ENCODE measurements around the gene CTDSPL. TPM values are rescaled to one million over a fixed set of nuclear protein-coding genes. Genes with fewer than 3 reads are reported as not detected.

CTDSPL gene
- total and polyA plus RNA-seq, 10 of the 15 experiments (the other 5 are each of a cell fraction or from before 2014, with no cell fraction given): 0.05 to 0.51 (median 0.18) TPM; not detected in 6

- TF ChIP-seq, protein P1, sequence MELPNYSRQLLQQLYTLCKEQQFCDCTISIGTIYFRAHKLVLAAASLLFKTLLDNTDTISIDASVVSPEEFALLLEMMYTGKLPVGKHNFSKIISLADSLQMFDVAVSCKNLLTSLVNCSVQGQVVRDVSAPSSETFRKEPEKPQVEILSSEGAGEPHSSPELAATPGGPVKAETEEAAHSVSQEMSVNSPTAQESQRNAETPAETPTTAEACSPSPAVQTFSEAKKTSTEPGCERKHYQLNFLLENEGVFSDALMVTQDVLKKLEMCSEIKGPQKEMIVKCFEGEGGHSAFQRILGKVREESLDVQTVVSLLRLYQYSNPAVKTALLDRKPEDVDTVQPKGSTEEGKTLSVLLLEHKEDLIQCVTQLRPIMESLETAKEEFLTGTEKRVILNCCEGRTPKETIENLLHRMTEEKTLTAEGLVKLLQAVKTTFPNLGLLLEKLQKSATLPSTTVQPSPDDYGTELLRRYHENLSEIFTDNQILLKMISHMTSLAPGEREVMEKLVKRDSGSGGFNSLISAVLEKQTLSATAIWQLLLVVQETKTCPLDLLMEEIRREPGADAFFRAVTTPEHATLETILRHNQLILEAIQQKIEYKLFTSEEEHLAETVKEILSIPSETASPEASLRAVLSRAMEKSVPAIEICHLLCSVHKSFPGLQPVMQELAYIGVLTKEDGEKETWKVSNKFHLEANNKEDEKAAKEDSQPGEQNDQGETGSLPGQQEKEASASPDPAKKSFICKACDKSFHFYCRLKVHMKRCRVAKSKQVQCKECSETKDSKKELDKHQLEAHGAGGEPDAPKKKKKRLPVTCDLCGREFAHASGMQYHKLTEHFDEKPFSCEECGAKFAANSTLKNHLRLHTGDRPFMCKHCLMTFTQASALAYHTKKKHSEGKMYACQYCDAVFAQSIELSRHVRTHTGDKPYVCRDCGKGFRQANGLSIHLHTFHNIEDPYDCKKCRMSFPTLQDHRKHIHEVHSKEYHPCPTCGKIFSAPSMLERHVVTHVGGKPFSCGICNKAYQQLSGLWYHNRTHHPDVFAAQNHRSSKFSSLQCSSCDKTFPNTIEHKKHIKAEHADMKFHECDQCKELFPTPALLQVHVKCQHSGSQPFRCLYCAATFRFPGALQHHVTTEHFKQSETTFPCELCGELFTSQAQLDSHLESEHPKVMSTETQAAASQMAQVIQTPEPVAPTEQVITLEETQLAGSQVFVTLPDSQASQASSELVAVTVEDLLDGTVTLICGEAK (IDR thresholded peaks at IDR 0.05; ENCODE audit: borderline replicate concordance): no peak
- TF ChIP-seq, protein P2, sequence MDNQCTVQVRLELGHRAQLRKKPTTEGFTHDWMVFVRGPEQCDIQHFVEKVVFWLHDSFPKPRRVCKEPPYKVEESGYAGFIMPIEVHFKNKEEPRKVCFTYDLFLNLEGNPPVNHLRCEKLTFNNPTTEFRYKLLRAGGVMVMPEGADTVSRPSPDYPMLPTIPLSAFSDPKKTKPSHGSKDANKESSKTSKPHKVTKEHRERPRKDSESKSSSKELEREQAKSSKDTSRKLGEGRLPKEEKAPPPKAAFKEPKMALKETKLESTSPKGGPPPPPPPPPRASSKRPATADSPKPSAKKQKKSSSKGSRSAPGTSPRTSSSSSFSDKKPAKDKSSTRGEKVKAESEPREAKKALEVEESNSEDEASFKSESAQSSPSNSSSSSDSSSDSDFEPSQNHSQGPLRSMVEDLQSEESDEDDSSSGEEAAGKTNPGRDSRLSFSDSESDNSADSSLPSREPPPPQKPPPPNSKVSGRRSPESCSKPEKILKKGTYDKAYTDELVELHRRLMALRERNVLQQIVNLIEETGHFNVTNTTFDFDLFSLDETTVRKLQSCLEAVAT (IDR thresholded peaks at IDR 0.05): no peak
These were observed 88.2 kb downstream of the CTDSPL start (continued) for GRCh38 chr3:37949866-37950265.

- DNase-seq (ENCODE audit: low read depth, low spot score) (no peak), FAIRE-seq (no peak), ATAC-seq (no peak)
- in situ Hi-C loops (cut with MboI) (no loop called here), intact Hi-C loops (cut with micrococcal nuclease; ENCODE audit: unreplicated experiment) (no loop called here)
- H3K79me2 ChIP-seq (ENCODE audit: control insufficient read depth, insufficient read depth, low read length): no peaks in the 10 kb centered on the region
- H3K27ac ChIP-seq (ENCODE audit: control insufficient read depth, insufficient read depth): no peak overlapping the region
- no peak overlapping the region for H3K4me2 ChIP-seq (ENCODE audit: control insufficient read depth, insufficient read depth)
- H3K4me1 ChIP-seq (ENCODE audit: control insufficient read depth, insufficient read depth, low read length): peaks cover 3% of the 10 kb centered on the region
- POLR2A ChIA-PET: no interaction called here
- no peak overlapping the region for H3K4me3 ChIP-seq
- no peaks in the 10 kb centered on the region for H3K36me3 ChIP-seq (ENCODE audit: control insufficient read depth in 2 of 2, insufficient read depth in 2 of 2, low read length in 1 of 2)
- WGBS (ENCODE audit: insufficient coverage, insufficient replicate concordance, low lambda C conversion rate, missing lambda C conversion rate): 56% methylated on average over 1 of the region's 1 CpG
- no peaks in the 10 kb centered on the region for H4K20me1 ChIP-seq (ENCODE audit: control insufficient read depth, insufficient read depth)
- RAD21 ChIA-PET (ENCODE audit: unreplicated experiment): no interaction called here
- no peak overlapping the region for H2AFZ ChIP-seq (ENCODE audit: control insufficient read depth, low read depth, low read length)
- SMC1A ChIA-PET (ENCODE audit: uncharacterized antibody, unreplicated experiment): no interaction called here
- no TSS peak for BruUV-seq (replicated peaks)
- no peak for TF ChIP-seq NFIC (IDR thresholded peaks at IDR 0.05; ENCODE audit: low read depth, low read length)
- TF ChIP-seq ZNF592 (IDR thresholded peaks at IDR 0.05): no peak
- no peak for TF ChIP-seq IKZF2 (IDR thresholded peaks at IDR 0.05)
- TF ChIP-seq ZSCAN29 (IDR thresholded peaks at IDR 0.05): no peak
- TF ChIP-seq SMAD1 (IDR thresholded peaks at IDR 0.05; ENCODE audit: low read depth, partially characterized antibody): no peak
- TF ChIP-seq HSF1 (IDR thresholded peaks at IDR 0.05; ENCODE audit: low read depth, low read length): no peak
- CTCF ChIA-PET: interaction anchor here (1.3 kb wide), 1 partner anchor 97 kb away, joined by 4 read pairs; no protein-coding TSS in a partner anchor
- H3K27me3 ChIP-seq (replicated peaks in 1 of 2; ENCODE audit: control insufficient read depth in 2 of 2, insufficient read depth in 2 of 2, low read length in 1 of 2): peaks cover 0 to 1% of the 10 kb centered on the region in 2 experiments; a peak in 1 of 4 replicates
- no peak overlapping the region for H3K9ac ChIP-seq (ENCODE audit: control insufficient read depth, insufficient read depth, low read length)
- H3K9me3 ChIP-seq (replicated peaks; ENCODE audit: control insufficient read depth, insufficient read depth, low read length): no peaks in the 10 kb centered on the region
These were observed 90.9 kb downstream of the CTDSPL start for GRCh38 chr3:37952564-37952963.

All from GM12878 (cell line).